Aorta (tissue), 5 donors: Measurements from ENCODE around the gene APIP. TPM values are rescaled to one million over a fixed set of nuclear protein-coding genes. Genes with fewer than 3 reads are reported as not detected.
A peak's percentile ranks its signal among the peaks of the same experiment; 100 is the strongest.

Experiments used
- ATAC-seq: fragments of 200-7000 bp; cut with Tn5 transposase; one replicate; pipeline ENCODE4 v1.9.1; 2022; ENCODE audit warnings: moderate library complexity; ENCODE audit not compliant: low FRiP score
- DNase-seq, 2 donors: peaks; one replicate each; pipeline ENCODE4 v3.0.0-alpha.2; 2020
- H3K27ac ChIP-seq, 2 donors: one replicate each; pipeline ENCODE4 v1.5.1; 2013; ENCODE audit warnings: low read length in 2 of 2, mild to moderate bottlenecking in 2 of 2, moderate library complexity in 2 of 2, control low read depth in 1 of 2, inconsistent platforms in 1 of 2, low read depth in 1 of 2
- H3K27me3 ChIP-seq, 2 donors: one replicate each; pipeline ENCODE4 v1.6.1; 2013; ENCODE audit warnings: control low read depth in 1 of 2, low read length in 1 of 2, mild to moderate bottlenecking in 1 of 2, moderate library complexity in 1 of 2; ENCODE audit not compliant: insufficient read depth in 2 of 2, control insufficient read depth in 1 of 2
- H3K36me3 ChIP-seq, 2 donors: one replicate each; pipeline ENCODE4 v1.6.1; 2013; ENCODE audit warnings: control low read depth in 1 of 2, low read length in 1 of 2, mild to moderate bottlenecking in 1 of 2; ENCODE audit not compliant: insufficient read depth in 2 of 2, control insufficient read depth in 1 of 2
- H3K4me1 ChIP-seq, 2 donors: one replicate each; pipeline ENCODE4 v1.6.1; 2013; ENCODE audit warnings: low read length in 2 of 2, control low read depth in 1 of 2, mild to moderate bottlenecking in 1 of 2, moderate library complexity in 1 of 2; ENCODE audit not compliant: insufficient read depth in 2 of 2, control insufficient read depth in 1 of 2
- H3K4me3 ChIP-seq, 2 donors: one replicate each; pipeline ENCODE4 v1.5.1; 2013; ENCODE audit warnings: low read length in 2 of 2, control low read depth in 1 of 2, mild to moderate bottlenecking in 1 of 2
- H3K9me3 ChIP-seq: one replicate; pipeline ENCODE4 v1.6.1; 2013; ENCODE audit warnings: mild to moderate bottlenecking, low read length; ENCODE audit not compliant: control insufficient read depth
- WGBS, 2 donors: extraction: QIAGEN DNeasy Blood & Tissue Kit; methylation state at CpG; one replicate each; pipeline ENCODE4 v1.1.7; 2013; 5-methylcytosine and 5-hydroxymethylcytosine counted together
- intact Hi-C, 2 donors: fragments of 100-400 bp; cut with DNase I; formaldehyde crosslinking; loops; one replicate each; pipeline versions ENCODE4 v1.14.2 to v1.15.0; 2022
- long read RNA-seq, 2 donors: library from polyadenylated mRNA; unstranded; transcript quantifications; one replicate each; pipeline ENCODE4 v2.0.0, GENCODE V29; 2020 to 2021
- polyA plus RNA-seq, 2 donors: library from polyadenylated mRNA; stranded (reverse); fragments of 200-250 nt; gene quantifications; one replicate each; pipeline ENCODE4 v1.2.3, GENCODE V29; 2013
- total RNA-seq, 2 donors: library from RNA; stranded (reverse); fragmentation: NEBNext Ultra II Directional; extraction: Animal tissue kit (Norgen Biotek cat#: 25700); gene quantifications; one replicate each; pipeline ENCODE4 v1.2.1, GENCODE V29; 2021
- donor health status: healthy with polysubstance abuse.
- donor health status: Bipolar disorder and iron deficiency.
- donor health status: DM: no; HTN: no; CAD: no.
- donor health status: DM: no; HTN: no; CAD: no.
- donor health status: DM: yes; HTN: yes; CAD: no.

Gene APIP
- total RNA-seq (10 to 100 TPM; 25.0 to 26.0 TPM), polyA plus RNA-seq (10 to 100 TPM; 20.0 to 25.3 TPM)
- long read RNA-seq, donor 1, transcript APIP-202 (6 exons, 1,042 nt): minor isoform, 7 of 28 reads
- long read RNA-seq, donor 1, transcript APIP-201 (7 exons, 1,366 nt): major isoform, 17 of 28 reads
- long read RNA-seq, donor 1, partial matches to known transcripts: 1 of 28 reads
- long read RNA-seq, donor 1, other reads (novel, unspliced or antisense): 3 of 28 reads
- long read RNA-seq, donor 2, transcript APIP-201 (7 exons, 1,366 nt): major isoform, 6 of 15 reads
- long read RNA-seq, donor 2, partial matches to known transcripts: 2 of 15 reads
- long read RNA-seq, donor 2, other reads (novel, unspliced or antisense): 7 of 15 reads

GRCh38 chr11:34916015-34916842 lies at the start of gene APIP, which contains the start of gene PDHX:
Gene APIP (minus strand): TSS chr11:34916379. CDS start chr11:34916284, 95 bp downstream.
Gene PDHX (plus strand): TSS chr11:34916618. CDS start chr11:34916656, 38 bp downstream.
- Histone ChIP-seq H3K36me3 (no peaks in the 10 kb centered on the region), H3K9me3 (no peaks in the 10 kb centered on the region), H3K4me3 (peak within 1 kb of the TSS; percentile 64 to 84), H3K27ac (peak within 1 kb of the TSS; percentile 34 to 88), H3K27me3 (no peaks in the 10 kb centered on the region), H3K4me1 (no peaks in the 10 kb centered on the region)
- WGBS, 2 donors: 0 to 1% methylated on average over 77 to 79 of the region's 79 CpGs
- DNase-seq (peak; percentile 99 to 100), ATAC-seq (peak; percentile 98)
- intact Hi-C loops: no loop called here

- ATAC-seq (no peak), DNase-seq (no peak)
- H3K27me3 ChIP-seq: no peaks in the 10 kb centered on the region
- intact Hi-C loops: no loop called here
- no peak overlapping the region for H3K27ac ChIP-seq
- WGBS, 2 donors: 58 to 60% methylated on average over 3 of the region's 3 CpGs
- H3K9me3 ChIP-seq: no peaks in the 10 kb centered on the region
- H3K36me3 ChIP-seq: peaks cover 0 to 2% of the 10 kb centered on the region in 2 donors
- H3K4me1 ChIP-seq: no peaks in the 10 kb centered on the region
- no peak overlapping the region for H3K4me3 ChIP-seq
These were observed 48.6 kb upstream of the APIP start for GRCh38 chr11:34964610-34965331.

GRCh38 chr11:34963351-34963750 lies 47.2 kb upstream of the APIP start:
- H3K4me3 ChIP-seq: no peak overlapping the region
- H3K36me3 ChIP-seq: peaks cover 0 to 2% of the 10 kb centered on the region in 2 donors
- 78 to 83% methylated on average over 5 of the region's 5 CpGs for WGBS, 2 donors
- no peak overlapping the region for H3K27ac ChIP-seq
- no peaks in the 10 kb centered on the region for H3K27me3 ChIP-seq
- no peaks in the 10 kb centered on the region for H3K9me3 ChIP-seq
- intact Hi-C loops: no loop called here
- DNase-seq (no peak), ATAC-seq (no peak)
- no peaks in the 10 kb centered on the region for H3K4me1 ChIP-seq

GRCh38 chr11:34962034-34962433 lies 45.9 kb upstream of the APIP start:
- DNase-seq (no peak), ATAC-seq (no peak)
- intact Hi-C loops: no loop called here
- Histone ChIP-seq H3K9me3 (no peaks in the 10 kb centered on the region), H3K4me1 (no peaks in the 10 kb centered on the region), H3K27me3 (no peaks in the 10 kb centered on the region), H3K4me3 (no peak overlapping the region), H3K27ac (no peak overlapping the region), H3K36me3 (no peaks in the 10 kb centered on the region)

GRCh38 chr11:34960277-34960676 lies 44.1 kb upstream of the APIP start:
- H3K4me3 ChIP-seq: no peak overlapping the region
- 35 to 38% methylated on average over 4 of the region's 4 CpGs for WGBS, 2 donors
- H3K4me1 ChIP-seq: no peaks in the 10 kb centered on the region
- H3K9me3 ChIP-seq: no peaks in the 10 kb centered on the region
- H3K27ac ChIP-seq: no peak overlapping the region
- H3K27me3 ChIP-seq: no peaks in the 10 kb centered on the region
- intact Hi-C loops: no loop called here
- DNase-seq (no peak), ATAC-seq (no peak)
- no peaks in the 10 kb centered on the region for H3K36me3 ChIP-seq

- no peak overlapping the region for H3K27ac ChIP-seq
- intact Hi-C loops: no loop called here
- no peaks in the 10 kb centered on the region for H3K9me3 ChIP-seq
- DNase-seq: no peak
- no peak for ATAC-seq
- H3K4me1 ChIP-seq: peaks cover 0 to 2% of the 10 kb centered on the region in 2 donors
- H3K36me3 ChIP-seq: no peaks in the 10 kb centered on the region
- WGBS, 2 donors: 92 to 99% methylated on average over 1 of the region's 1 CpG
- H3K27me3 ChIP-seq: no peaks in the 10 kb centered on the region
- no peak overlapping the region for H3K4me3 ChIP-seq
These were observed 43.6 kb upstream of the APIP start for GRCh38 chr11:34959770-34960169.

- Histone ChIP-seq H3K4me1 (peaks cover 0 to 2% of the 10 kb centered on the region in 2 donors), H3K9me3 (no peaks in the 10 kb centered on the region), H3K27ac (no peak overlapping the region), H3K4me3 (no peak overlapping the region), H3K27me3 (no peaks in the 10 kb centered on the region), H3K36me3 (no peaks in the 10 kb centered on the region)
- ATAC-seq (no peak), DNase-seq (no peak)
- WGBS, 2 donors: 96 to 98% methylated on average over 3 of the region's 3 CpGs
- intact Hi-C loops: no loop called here
These were observed 41.4 kb upstream of the APIP start for GRCh38 chr11:34957606-34958005.

- ATAC-seq (no peak), DNase-seq (no peak)
- peaks cover 0 to 2% of the 10 kb centered on the region in 2 donors for H3K4me1 ChIP-seq
- H3K27me3 ChIP-seq: no peaks in the 10 kb centered on the region
- H3K27ac ChIP-seq: no peak overlapping the region
- H3K36me3 ChIP-seq: no peaks in the 10 kb centered on the region
- intact Hi-C loops: no loop called here
- H3K9me3 ChIP-seq: no peaks in the 10 kb centered on the region
- H3K4me3 ChIP-seq: no peak overlapping the region
- WGBS, 2 donors: 85 to 96% methylated on average over 5 of the region's 5 CpGs
These were observed 41.0 kb upstream of the APIP start for GRCh38 chr11:34957206-34957605.
